Adrenal gland (tissue), 12 donors: Measurements from ENCODE around the gene SLC16A11. TPM values are rescaled to one million over a fixed set of nuclear protein-coding genes. Genes with fewer than 3 reads are reported as not detected.

ENCODE experiments used
- DNase-seq, 7 donors: peaks; one replicate each; pipeline ENCODE4 v3.0.0-alpha.2; 2019 to 2020
- H3K27ac ChIP-seq, 5 donors: fragments of 200-600 bp; sonication (generic) in 4 of 5; 1 replicate in 3 of 5; 2 replicates in 2 of 5; pipeline versions ENCODE4 v1.5.1 to v1.8.0; 2016 to 2020; ENCODE audit warnings: mild to moderate bottlenecking in 1 of 5
- H3K27me3 ChIP-seq: fragments of 200-600 bp; 2 replicates; pipeline ENCODE4 v1.8.0; 2021
- H3K36me3 ChIP-seq, 2 donors: fragments of 200-600 bp; replicated peaks in 1 of 2; 1 replicate in 1 of 2; 2 replicates in 1 of 2; pipeline versions ENCODE4 v1.5.1 to v1.8.0; 2018 to 2022
- H3K4me1 ChIP-seq, 2 donors: fragments of 200-600 bp; replicated peaks in 1 of 2; 1 replicate in 1 of 2; 2 replicates in 1 of 2; pipeline versions ENCODE4 v1.5.1 to v1.8.0; 2018 to 2021
- H3K4me3 ChIP-seq, 4 donors: fragments of 200-600 bp; sonication (generic) in 3 of 4; one replicate each; pipeline ENCODE4 v1.5.1; 2016 to 2018
- H3K9me3 ChIP-seq, 3 donors: fragments of 200-600 bp; sonication (generic) in 1 of 3; replicated peaks in 1 of 3; 1 replicate in 2 of 3; 2 replicates in 1 of 3; pipeline versions ENCODE4 v1.5.1 to v1.8.0; 2016 to 2021
- CTCF ChIP-seq, 6 experiments: fragments of 450-650 bp in 4 of 6; fragments of 200-600 bp in 2 of 6; sonication (generic) in 1 of 6; IDR thresholded peaks; 1 replicate in 5 of 6; 2 replicates in 1 of 6; pipeline versions ENCODE4 v1.5.1 to v1.8.0; 2016 to 2021; ENCODE audit warnings: antibody characterized with exemption in 6 of 6, mild to moderate bottlenecking in 2 of 6, moderate library complexity in 1 of 6
- POLR2A ChIP-seq, 2 donors: fragments of 450-650 bp; IDR thresholded peaks; one replicate each; pipeline ENCODE4 v1.6.1; 2017; ENCODE audit warnings: antibody characterized with exemption in 2 of 2, mild to moderate bottlenecking in 2 of 2, moderate library complexity in 1 of 2
- WGBS, 4 donors: extraction: QIAGEN DNeasy Blood & Tissue Kit in 2 of 4; methylation state at CpG; one replicate each; pipeline versions ENCODE4 v1.1.5 to v1.1.7; 2013 to 2017; 5-methylcytosine and 5-hydroxymethylcytosine counted together
- intact Hi-C, 2 donors: fragments of 100-400 bp; cut with DNase I; formaldehyde crosslinking; loops; one replicate each; pipeline versions ENCODE4 v1.14.1 to v1.15.0; 2022 to 2023
- polyA plus RNA-seq, 3 donors: library from polyadenylated mRNA; stranded (reverse); fragments of 200-250 nt in 2 of 3; fragments of 350-450 nt in 1 of 3; fragmentation: Illumina TruSeq in 1 of 3; extraction: RNeasy Lipid Tissue Mini Kit (QIAGEN cat#74804) in 1 of 3; gene quantifications; one replicate each; pipeline ENCODE4 v1.2.3, GENCODE V29; 2013 to 2014
- total RNA-seq, 9 donors: library from RNA; depleted of rRNA in 4 of 9; stranded (reverse); fragments of >200 nt in 4 of 9; fragments of 120-200 nt in 1 of 9; fragmentation: NEBNext Ultra II Directional in 1 of 9; extraction: Animal tissue kit (Norgen Biotek cat#: 25700) in 1 of 9; gene quantifications; one replicate each; pipeline versions ENCODE4 v1.1.0 to v1.2.4, GENCODE V29; 2013 to 2023
- donor health status: healthy with polysubstance abuse.
- donor health status: Bipolar disorder and iron deficiency.
- donor health status: DM: yes; HTN: yes; CAD: no.
- donor health status: DM: no; HTN: no; CAD: no.
- donor health status: DM: no; HTN: no; CAD: no.
- donor health status: DM: yes; HTN: yes; CAD: no.

SLC16A11 gene
- total and polyA plus RNA-seq, 12 donors: 0.18 to 3.0 (median 0.69) TPM; not detected in 3

GRCh38 chr17:7019367-7019766 lies 24.5 kb downstream of the SLC16A11 start:
- TF ChIP-seq POLR2A (IDR thresholded peaks at IDR 0.05): no peak
- H3K9me3 ChIP-seq: no peaks in the 10 kb centered on the region
- H3K27ac ChIP-seq: peak overlapping the region; percentile 19 to 99 (median 91)
- H3K36me3 ChIP-seq: no peaks in the 10 kb centered on the region
- H3K4me3 ChIP-seq: peak overlapping the region; percentile 22 to 69 (median 51)
- 21 to 40% (median 31%) methylated on average over 3 to 10 of the region's 10 CpGs for WGBS, 4 donors
- peaks cover 27 to 34% of the 10 kb centered on the region in 2 donors for H3K4me1 ChIP-seq
- no peaks in the 10 kb centered on the region for H3K27me3 ChIP-seq
- intact Hi-C loops: no loop called here
- peak in 1 of 7 donors; percentile 23 for DNase-seq

- peak overlapping the region; percentile 19 to 99 (median 91) for H3K27ac ChIP-seq
- H3K4me1 ChIP-seq: peaks cover 35 to 43% of the 10 kb centered on the region in 2 donors
- TF ChIP-seq POLR2A (IDR thresholded peaks at IDR 0.05) (peak; percentile 19 to 71), CTCF (IDR thresholded peaks at IDR 0.05) (no peak)
- DNase-seq: peak; percentile 72 to 90 (median 89)
- no peaks in the 10 kb centered on the region for H3K27me3 ChIP-seq
- no peaks in the 10 kb centered on the region for H3K36me3 ChIP-seq
- intact Hi-C loops: no loop called here
- H3K9me3 ChIP-seq: no peaks in the 10 kb centered on the region
- peak overlapping the region in 2 of 4 donors; percentile 66 to 69 for H3K4me3 ChIP-seq
- WGBS, 4 donors: 47 to 57% (median 51%) methylated on average over 9 to 10 of the region's 10 CpGs
Observed at GRCh38 chr17:7018331-7018964, 25.4 kb downstream of the SLC16A11 start.

GRCh38 chr17:7017827-7018200 lies 26.1 kb downstream of the SLC16A11 start:
- no peak for TF ChIP-seq POLR2A (IDR thresholded peaks at IDR 0.05)
- TF ChIP-seq CTCF (IDR thresholded peaks at IDR 0.05): no peak
- Histone ChIP-seq H3K4me3 (peak overlapping the region in 1 of 4 donors; percentile 66), H3K4me1 (peaks cover 36 to 45% of the 10 kb centered on the region in 2 donors), H3K27me3 (no peaks in the 10 kb centered on the region), H3K9me3 (no peaks in the 10 kb centered on the region), H3K27ac (peak overlapping the region; percentile 33 to 99 (median 91)), H3K36me3 (no peaks in the 10 kb centered on the region)
- 61 to 73% (median 69%) methylated on average over 12 of the region's 12 CpGs for WGBS, 4 donors
- DNase-seq: peak in 1 of 7 donors; percentile 25
- intact Hi-C loops: no loop called here

- 62 to 74% (median 70%) methylated on average over 17 to 20 of the region's 20 CpGs for WGBS, 4 donors
- Histone ChIP-seq H3K27ac (peak overlapping the region; percentile 33 to 99 (median 91)), H3K36me3 (no peaks in the 10 kb centered on the region)
Observed at GRCh38 chr17:7016886-7017826, 26.7 kb downstream of the SLC16A11 start.

More at GRCh38 chr17:7016886-7017826, 26.7 kb downstream of the SLC16A11 start:
- no peaks in the 10 kb centered on the region for H3K27me3 ChIP-seq
- TF ChIP-seq CTCF (IDR thresholded peaks at IDR 0.05): no peak
- peak in 2 of 7 donors; percentile 30 to 35 for DNase-seq
- intact Hi-C loops: no loop called here
- H3K4me1 ChIP-seq: peaks cover 32 to 45% of the 10 kb centered on the region in 2 donors
- no peaks in the 10 kb centered on the region for H3K9me3 ChIP-seq
- H3K4me3 ChIP-seq: peak overlapping the region in 1 of 4 donors; percentile 66
